Gastrocnemius medialis (tissue), 4 donors: ENCODE measurements around the gene KLK8. TPM values are rescaled to one million over a fixed set of nuclear protein-coding genes. Genes with fewer than 3 reads are reported as not detected.

ENCODE experiments used
- ATAC-seq, 2 donors: fragments of 150-250 bp; one replicate each; pipeline ENCODE4 v1.9.1; 2016
- DNase-seq, 2 donors: peaks; one replicate each; pipeline ENCODE4 v3.0.0-alpha.2; 2019
- H3K27ac ChIP-seq, 4 donors: fragments of 200-600 bp; sonication (generic); 1 replicate in 1 of 4; 2 replicates in 3 of 4; pipeline ENCODE4 v1.5.1; 2016 to 2018; ENCODE audit warnings: mild to moderate bottlenecking in 2 of 4, moderate library complexity in 1 of 4
- H3K27me3 ChIP-seq, 3 donors: fragments of 200-600 bp; sonication (generic) in 2 of 3; 1 replicate in 1 of 3; 2 replicates in 2 of 3; pipeline versions ENCODE4 v1.5.1 to v1.6.0; 2016 to 2019; ENCODE audit warnings: mild to moderate bottlenecking in 1 of 3, moderate library complexity in 1 of 3
- H3K36me3 ChIP-seq, 2 donors: fragments of 200-600 bp; sonication (generic) in 1 of 2; one replicate each; pipeline ENCODE4 v1.5.1; 2017 to 2018
- H3K4me1 ChIP-seq, 2 donors: fragments of 200-600 bp; sonication (generic) in 1 of 2; one replicate each; pipeline ENCODE4 v1.5.1; 2016 to 2017; ENCODE audit warnings: mild to moderate bottlenecking in 2 of 2
- H3K4me3 ChIP-seq, 4 donors: fragments of 200-600 bp; sonication (generic) in 3 of 4; 1 replicate in 1 of 4; 2 replicates in 3 of 4; pipeline ENCODE4 v1.5.1; 2016 to 2019; ENCODE audit warnings: mild to moderate bottlenecking in 2 of 4
- H3K9me3 ChIP-seq, 3 donors: fragments of 200-600 bp; sonication (generic) in 2 of 3; 1 replicate in 1 of 3; 2 replicates in 2 of 3; pipeline ENCODE4 v1.5.1; 2016 to 2019
- CTCF ChIP-seq, 5 experiments: fragments of 450-650 bp in 3 of 5; fragments of 200-600 bp in 2 of 5; sonication (generic) in 2 of 5; IDR thresholded peaks in 4 of 5; conservative IDR thresholded peaks in 1 of 5; 1 replicate in 4 of 5; 2 replicates in 1 of 5; pipeline ENCODE4 v1.5.1; 2016 to 2019; ENCODE audit warnings: antibody characterized with exemption in 5 of 5, mild to moderate bottlenecking in 3 of 5, moderate library complexity in 3 of 5
- POLR2A ChIP-seq, 2 donors: fragments of 450-650 bp; IDR thresholded peaks; one replicate each; pipeline ENCODE4 v1.6.1; 2017; ENCODE audit warnings: antibody characterized with exemption in 2 of 2, mild to moderate bottlenecking in 2 of 2, moderate library complexity in 2 of 2
- in situ Hi-C, 4 donors: fragments of 200-750 bp; cut with MboI; loops; one replicate each; pipeline versions ENCODE4 v1.15.0 to v1.8.0; 2017; ENCODE audit warnings: low sequenced_read_pairs in 4 of 4
- intact Hi-C: fragments of 100-400 bp; cut with DNase I; formaldehyde crosslinking; loops from one replicate; pipeline ENCODE4 v1.15.1; 2023; ENCODE audit warnings: low total_unique reads
- total RNA-seq, 4 donors: library from RNA; depleted of rRNA; stranded (reverse); fragments of >200 nt; gene quantifications; one replicate each; pipeline versions ENCODE4 v1.1.0 to v1.2.3, GENCODE V29; 2016

The KLK8 gene
- total RNA-seq, 4 donors from 2014 or later: not detected

GRCh38 chr19:51030631-51031030 is 29.2 kb upstream of the KLK8 start:
- H3K27me3 ChIP-seq: no peaks in the 10 kb centered on the region
- in situ Hi-C loops: no loop called here

GRCh38 chr19:51029718-51030117 is 28.3 kb upstream of the KLK8 start:
- no peak for TF ChIP-seq POLR2A (IDR thresholded peaks at IDR 0.05)
- H3K27me3 ChIP-seq: no peaks in the 10 kb centered on the region
- intact Hi-C loops: no loop called here
- DNase-seq (no peak), ATAC-seq (no peak)
- no peaks in the 10 kb centered on the region for H3K9me3 ChIP-seq
- H3K4me1 ChIP-seq: no peaks in the 10 kb centered on the region
- H3K36me3 ChIP-seq: no peaks in the 10 kb centered on the region
- H3K4me3 ChIP-seq: no peak overlapping the region
- in situ Hi-C loops: no loop called here
- H3K27ac ChIP-seq: no peak overlapping the region

More at GRCh38 chr19:51030631-51031030, 29.2 kb upstream of the KLK8 start:
- Histone ChIP-seq H3K36me3 (no peaks in the 10 kb centered on the region), H3K4me3 (no peak overlapping the region), H3K4me1 (no peaks in the 10 kb centered on the region), H3K27ac (no peak overlapping the region), H3K9me3 (no peaks in the 10 kb centered on the region)
- DNase-seq: no peak
- intact Hi-C loops: no loop called here
- no peak for ATAC-seq
- TF ChIP-seq CTCF (IDR thresholded peaks at IDR 0.05 in 4 of 5, conservative IDR thresholded peaks at IDR 0.05 in 1 of 5) (no peak), POLR2A (IDR thresholded peaks at IDR 0.05) (no peak)

DNA sequence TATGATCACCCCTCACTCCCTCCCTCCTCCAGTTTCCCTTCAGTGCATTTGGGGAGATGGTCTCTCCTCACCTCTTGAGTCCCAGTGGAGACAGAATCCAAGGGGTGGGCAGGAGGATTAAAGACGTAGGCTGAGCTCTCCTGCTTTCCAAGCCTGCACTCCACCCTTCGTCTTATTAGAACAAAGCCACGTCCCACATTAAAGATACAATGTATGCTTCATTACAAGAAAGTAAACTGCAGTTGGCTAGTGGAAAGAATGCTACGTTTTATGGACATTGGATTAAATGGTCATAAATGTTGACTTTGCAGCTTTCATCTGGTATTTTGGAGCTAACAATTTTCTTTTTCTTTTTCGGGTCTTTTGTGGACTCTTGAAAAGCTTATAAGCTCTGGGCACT is 26.5 kb upstream of the KLK8 start:
- Histone ChIP-seq H3K27me3 (peaks cover 0 to 2% (median 0%) of the 10 kb centered on the region in 3 donors), H3K4me3 (no peak overlapping the region), H3K27ac (no peak overlapping the region), H3K9me3 (no peaks in the 10 kb centered on the region), H3K36me3 (no peaks in the 10 kb centered on the region), H3K4me1 (no peaks in the 10 kb centered on the region)
- DNase-seq (no peak), ATAC-seq (no peak)
- TF ChIP-seq POLR2A (IDR thresholded peaks at IDR 0.05) (no peak), CTCF (IDR thresholded peaks at IDR 0.05 in 4 of 5, conservative IDR thresholded peaks at IDR 0.05 in 1 of 5) (no peak)
- in situ Hi-C loops (no loop called here), intact Hi-C loops (no loop called here)

- in situ Hi-C loops: no loop called here
- peaks cover 0 to 2% (median 0%) of the 10 kb centered on the region in 3 donors for H3K27me3 ChIP-seq
These were observed 25.9 kb upstream of the KLK8 start for GRCh38 chr19:51027126-51027806.

DNA sequence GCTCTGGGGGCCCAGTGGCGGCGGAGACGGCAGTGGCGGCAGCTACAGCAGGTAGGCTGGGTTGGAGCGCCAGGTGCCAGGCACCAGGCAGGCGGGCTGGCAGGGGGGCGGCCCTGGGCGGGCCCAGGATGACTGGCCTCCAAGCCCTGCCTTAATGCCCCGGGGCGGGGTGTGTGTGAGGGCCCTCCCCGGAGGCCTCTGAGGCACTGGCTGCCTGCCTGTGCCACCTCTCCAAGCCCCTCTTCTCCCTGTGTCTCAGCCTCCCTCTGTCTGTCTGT is 25.1 kb upstream of the KLK8 start, which contains the start of gene KLK11:
TSS of gene KLK11 (minus strand) at position 63 of the 278 bp plus-strand sequence. CDS start 985 bp downstream, outside the sequence.
- no peak for ATAC-seq
- no peak for TF ChIP-seq POLR2A (IDR thresholded peaks at IDR 0.05)
- TF ChIP-seq CTCF (IDR thresholded peaks at IDR 0.05 in 4 of 5, conservative IDR thresholded peaks at IDR 0.05 in 1 of 5): no peak
- Histone ChIP-seq H3K9me3 (no peaks in the 10 kb centered on the region), H3K4me3 (peak within 1 kb of the TSS in 1 of 4 donors; percentile 3), H3K4me1 (no peaks in the 10 kb centered on the region), H3K27ac (no peak within 1 kb of the TSS), H3K36me3 (no peaks in the 10 kb centered on the region), H3K27me3 (peaks cover 0 to 2% (median 0%) of the 10 kb centered on the region in 3 donors)
- in situ Hi-C loops (no loop called here), intact Hi-C loops (no loop called here)
- no peak for DNase-seq

More at GRCh38 chr19:51027126-51027806, 25.9 kb upstream of the KLK8 start:
- ATAC-seq: no peak
- no peak for TF ChIP-seq POLR2A (IDR thresholded peaks at IDR 0.05)
- TF ChIP-seq CTCF (IDR thresholded peaks at IDR 0.05 in 4 of 5, conservative IDR thresholded peaks at IDR 0.05 in 1 of 5): no peak
- intact Hi-C loops: no loop called here
- no peaks in the 10 kb centered on the region for H3K4me1 ChIP-seq
- no peaks in the 10 kb centered on the region for H3K36me3 ChIP-seq
- no peak overlapping the region for H3K4me3 ChIP-seq
- H3K27ac ChIP-seq: no peak overlapping the region
- no peak for DNase-seq
- H3K9me3 ChIP-seq: no peaks in the 10 kb centered on the region
